Coronary artery (tissue), 2 donors: Measurements from ENCODE around the gene MAP3K9.

Source experiments
- DNase-seq: peaks from one replicate; pipeline ENCODE4 v3.0.0-alpha.2; 2017; ENCODE audit warnings: low spot score
- H3K27ac ChIP-seq, 2 donors: fragments of 200-600 bp; sonication (generic); one replicate each; pipeline ENCODE4 v1.5.1; 2016 to 2019
- H3K4me3 ChIP-seq: fragments of 200-600 bp; sonication (generic); 2 replicates; pipeline ENCODE4 v1.5.1; 2016; ENCODE audit warnings: mild to moderate bottlenecking, moderate library complexity
- CTCF ChIP-seq: fragments of 200-600 bp; sonication (generic); IDR thresholded peaks from one replicate; pipeline ENCODE4 v1.5.1; 2019; ENCODE audit warnings: antibody characterized with exemption

Gene MAP3K9

GRCh38 chr14:70718383-70719118, 90.8 kb downstream of the MAP3K9 start:
- Histone ChIP-seq H3K4me3 (no peak overlapping the region), H3K27ac (no peak overlapping the region)
- no peak for TF ChIP-seq CTCF
- no peak for DNase-seq

DNA sequence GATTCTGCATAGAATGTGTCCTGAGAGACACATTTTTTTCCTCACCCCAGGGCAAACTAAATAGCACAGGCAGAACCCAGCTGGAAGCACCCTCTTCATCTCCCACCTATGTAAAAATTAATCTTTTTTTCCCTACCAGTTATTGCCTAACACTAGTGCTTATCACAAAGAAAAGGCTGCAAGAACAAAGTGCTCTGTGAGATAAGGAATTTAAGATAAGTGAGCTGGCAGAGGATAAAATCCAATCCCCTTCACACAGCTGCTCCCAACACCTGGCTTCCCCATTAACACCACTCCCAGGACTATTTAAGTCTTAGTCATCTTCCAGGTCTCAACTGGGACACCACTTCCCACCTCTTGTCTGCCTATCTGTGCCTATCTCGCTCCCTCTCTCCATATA, 92.4 kb downstream of the MAP3K9 start:
- no peak for DNase-seq
- no peak overlapping the region for H3K27ac ChIP-seq
- TF ChIP-seq CTCF, result no peak
- no peak overlapping the region for H3K4me3 ChIP-seq

- Histone ChIP-seq H3K4me3 (no peak overlapping the region), H3K27ac (no peak overlapping the region)
- DNase-seq, result no peak
- no peak for TF ChIP-seq CTCF
Measured at GRCh38 chr14:70716483-70716882, 92.8 kb downstream of the MAP3K9 start.

- no peak for DNase-seq
- Histone ChIP-seq H3K27ac (peak overlapping the region in 1 of 2 donors; percentile 15), H3K4me3 (no peak overlapping the region)
- peak; percentile 43 for TF ChIP-seq CTCF
Measured at GRCh38 chr14:70714055-70714550, 95.2 kb downstream of the MAP3K9 start.

- Histone ChIP-seq H3K4me3 (peak overlapping the region; percentile 20), H3K27ac (peak overlapping the region; percentile 15 to 61)
- DNase-seq, result no peak
- TF ChIP-seq CTCF, result no peak
Measured at GRCh38 chr14:70713511-70713916, 95.8 kb downstream of the MAP3K9 start.

DNA sequence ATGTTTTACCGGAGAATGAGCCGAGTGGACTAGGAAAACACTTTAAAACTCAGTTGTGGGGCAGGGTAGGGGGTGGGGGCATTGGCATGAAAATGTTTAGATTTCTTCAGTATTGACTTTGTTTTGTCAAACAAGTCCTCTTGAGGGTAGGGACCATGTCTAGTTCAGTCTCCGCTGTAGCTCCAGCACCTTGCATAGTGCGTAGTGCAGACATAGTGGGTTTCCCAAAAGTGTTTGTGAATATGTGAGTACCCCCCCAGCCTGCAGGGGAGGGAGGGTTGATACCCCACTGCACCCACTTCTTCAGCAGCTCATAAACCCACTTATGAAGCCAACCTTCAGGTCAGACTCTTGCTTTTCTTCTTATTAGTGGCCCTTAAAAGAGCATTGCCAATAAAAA, 96.2 kb downstream of the MAP3K9 start:
- no peak overlapping the region for H3K27ac ChIP-seq
- no peak for DNase-seq
- no peak for TF ChIP-seq CTCF
- peak overlapping the region; percentile 20 for H3K4me3 ChIP-seq

DNA sequence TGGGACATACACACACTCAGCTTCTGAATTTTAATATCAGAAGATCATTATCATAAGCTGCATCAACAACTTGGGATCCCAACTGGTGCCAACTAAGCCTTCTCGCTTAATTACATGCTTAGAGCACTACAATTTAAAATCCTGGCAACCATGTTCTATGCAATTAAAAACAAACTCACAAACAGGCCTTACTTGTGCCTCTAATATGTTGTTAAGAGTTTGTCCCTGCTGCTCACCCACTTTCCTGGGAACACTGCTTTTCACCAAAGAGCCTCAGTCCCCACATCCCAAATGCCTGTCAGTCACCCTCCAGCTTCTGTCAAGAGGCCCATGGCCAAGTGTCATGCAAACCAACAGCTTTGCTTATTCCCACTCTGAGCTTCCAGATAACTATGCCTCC, 97.9 kb downstream of the MAP3K9 start:
- TF ChIP-seq CTCF, result no peak
- Histone ChIP-seq H3K4me3 (no peak overlapping the region), H3K27ac (no peak overlapping the region)
- no peak for DNase-seq
